GM23248 (cell line): ENCODE results near the gene C3orf85. TPM values are rescaled to one million over a fixed set of nuclear protein-coding genes. Genes with fewer than 3 reads are reported as not detected.
"Not testable (repeated sequence)": the region's sequence is repeated elsewhere in the genome, so short reads cannot be mapped to it uniquely, and the experiment has no call there.

Experiments
- DNase-seq: peaks from one replicate; pipeline ENCODE4 v3.0.0-alpha.2; 2015
- H2AFZ ChIP-seq: fragments of 200-600 bp; sonication (generic); 2 replicates; pipeline ENCODE4 v1.6.1; 2016; ENCODE audit warnings: antibody characterized with exemption
- H3F3A ChIP-seq: fragments of 200-600 bp; sonication (generic); 2 replicates; pipeline ENCODE4 v1.6.1; 2016; ENCODE audit warnings: mild to moderate bottlenecking, antibody characterized with exemption, mixed run types; ENCODE audit not compliant: insufficient read depth
- H3K27ac ChIP-seq: fragments of 200-600 bp; sonication (generic); 2 replicates; pipeline ENCODE4 v1.5.1; 2016; ENCODE audit warnings: mild to moderate bottlenecking
- H3K27me3 ChIP-seq: fragments of 200-600 bp; sonication (generic); replicated peaks from 2 replicates; pipeline ENCODE4 v1.6.1; 2016; ENCODE audit warnings: mild to moderate bottlenecking; ENCODE audit not compliant: insufficient read depth
- H3K36me3 ChIP-seq: fragments of 200-600 bp; sonication (generic); 2 replicates; pipeline ENCODE4 v1.6.1; 2016; ENCODE audit warnings: low read depth, mild to moderate bottlenecking
- H3K4me1 ChIP-seq: fragments of 200-600 bp; sonication (generic); 2 replicates; pipeline ENCODE4 v1.6.1; 2016; ENCODE audit warnings: mild to moderate bottlenecking; ENCODE audit not compliant: insufficient read depth
- H3K4me2 ChIP-seq: fragments of 200-600 bp; sonication (generic); one replicate; pipeline ENCODE4 v1.6.1; 2016; ENCODE audit warnings: mild to moderate bottlenecking; ENCODE audit not compliant: unreplicated experiment
- H3K4me3 ChIP-seq: fragments of 200-600 bp; sonication (generic); 2 replicates; pipeline ENCODE4 v1.5.1; 2016; ENCODE audit warnings: mild to moderate bottlenecking
- H3K79me2 ChIP-seq: fragments of 200-600 bp; sonication (generic); 2 replicates; pipeline ENCODE4 v1.6.1; 2016; ENCODE audit warnings: mild to moderate bottlenecking; ENCODE audit not compliant: insufficient read depth
- H3K9ac ChIP-seq: fragments of 200-600 bp; sonication (generic); 2 replicates; pipeline ENCODE4 v1.6.1; 2016; ENCODE audit warnings: mild to moderate bottlenecking
- H3K9me2 ChIP-seq: fragments of 200-600 bp; sonication (generic); 2 replicates; pipeline ENCODE4 v1.6.1; 2016; ENCODE audit warnings: mixed run types, mild to moderate bottlenecking, moderate library complexity; ENCODE audit not compliant: insufficient read depth
- H3K9me3 ChIP-seq: fragments of 200-600 bp; sonication (generic); one replicate; pipeline ENCODE4 v1.6.1; 2017; ENCODE audit warnings: low read depth
- H4K20me1 ChIP-seq: fragments of 200-600 bp; sonication (generic); 2 replicates; pipeline ENCODE4 v1.6.0; 2016; ENCODE audit not compliant: insufficient read depth
- EZH2 ChIP-seq: fragments of 200-600 bp; sonication (generic); IDR thresholded peaks from 2 replicates; pipeline ENCODE4 v1.6.1; 2018; ENCODE audit warnings: antibody characterized with exemption, mild to moderate bottlenecking; ENCODE audit not compliant: insufficient read depth, poor library complexity, severe bottlenecking
- EZH2phosphoT487 ChIP-seq: fragments of 200-600 bp; sonication (generic); IDR thresholded peaks from 2 replicates; pipeline ENCODE4 v1.6.1; 2018; ENCODE audit warnings: antibody characterized with exemption, moderate library complexity, mild to moderate bottlenecking, low read depth; ENCODE audit not compliant: insufficient read depth
- WGBS, 2 experiments: methylation state at CpG; one replicate each; pipeline ENCODE4 v1.1.6; 2015 to 2017; ENCODE audit warnings: low lambda C conversion rate in 2 of 2, low coverage in 1 of 2; ENCODE audit errors: missing lambda C conversion rate in 2 of 2; 5-methylcytosine and 5-hydroxymethylcytosine counted together
- in situ Hi-C: fragments of 300-500 bp; cut with MboI; formaldehyde crosslinking; loops from 2 replicates; pipeline ENCODE4 v1.15.0; 2020
- polyA plus RNA-seq: library from polyadenylated mRNA; unstranded; fragments of >200 nt; fragmentation: Nextera tagmentation; extraction: Ambion mirVana; gene quantifications from 2 replicates; pipeline ENCODE4 v1.2.1, GENCODE V29; 2016
- total RNA-seq: library from RNA; depleted of rRNA; stranded (reverse); fragments of >200 nt; shearing (Covaris generic); gene quantifications from 2 replicates; pipeline ENCODE4 v1.2.3, GENCODE V29; 2014

The C3orf85 gene
- total and polyA plus RNA-seq, 2 experiments from 2014 or later: not detected

- H3K4me2 ChIP-seq: no peak overlapping the region
- H2AFZ ChIP-seq: no peak overlapping the region
- H3F3A ChIP-seq: no peaks in the 10 kb centered on the region
- H3K9me2 ChIP-seq: no peaks in the 10 kb centered on the region
- TF ChIP-seq EZH2 (no peak), EZH2phosphoT487 (no peak)
- H3K36me3 ChIP-seq: no peaks in the 10 kb centered on the region
- no peaks in the 10 kb centered on the region for H3K79me2 ChIP-seq
- H3K27ac ChIP-seq: no peak overlapping the region
- H3K9ac ChIP-seq: no peak overlapping the region
- no peaks in the 10 kb centered on the region for H3K4me1 ChIP-seq
- in situ Hi-C loops: no loop called here
- DNase-seq: no peak
- no peaks in the 10 kb centered on the region for H4K20me1 ChIP-seq
- no peaks in the 10 kb centered on the region for H3K27me3 ChIP-seq
- H3K4me3 ChIP-seq: no peak overlapping the region
- no peaks in the 10 kb centered on the region for H3K9me3 ChIP-seq
Observed at GRCh38 chr3:109125902-109126301, 10.6 kb upstream of the C3orf85 start.

- DNase-seq: no peak
- in situ Hi-C loops: no loop called here
- H3K4me2 ChIP-seq: no peak overlapping the region
- H3K4me1 ChIP-seq: no peaks in the 10 kb centered on the region
- H3K9ac ChIP-seq: no peak overlapping the region
- no peaks in the 10 kb centered on the region for H3K79me2 ChIP-seq
- H3K9me3 ChIP-seq: no peaks in the 10 kb centered on the region
- H3F3A ChIP-seq: no peaks in the 10 kb centered on the region
- H3K27me3 ChIP-seq: no peaks in the 10 kb centered on the region
- no peak overlapping the region for H3K27ac ChIP-seq
- TF ChIP-seq EZH2phosphoT487 (no peak), EZH2 (no peak)
- no peaks in the 10 kb centered on the region for H3K36me3 ChIP-seq
- 37 to 56% methylated on average over 2 of the region's 2 CpGs for WGBS, 2 experiments
- no peaks in the 10 kb centered on the region for H4K20me1 ChIP-seq
- H2AFZ ChIP-seq: no peak overlapping the region
- H3K4me3 ChIP-seq: no peak overlapping the region
- H3K9me2 ChIP-seq: no peaks in the 10 kb centered on the region
Observed at GRCh38 chr3:109127553-109127952, 9.0 kb upstream of the C3orf85 start.

- Histone ChIP-seq H3K9me2 (no peaks in the 10 kb centered on the region), H2AFZ (no peak overlapping the region), H3K4me1 (no peaks in the 10 kb centered on the region), H3K79me2 (no peaks in the 10 kb centered on the region), H3K4me2 (no peak overlapping the region), H3K27ac (no peak overlapping the region), H3K36me3 (no peaks in the 10 kb centered on the region), H3F3A (no peaks in the 10 kb centered on the region), H3K4me3 (no peak overlapping the region), H3K9me3 (no peaks in the 10 kb centered on the region), H3K27me3 (no peaks in the 10 kb centered on the region), H3K9ac (no peak overlapping the region), H4K20me1 (no peaks in the 10 kb centered on the region)
- no peak for TF ChIP-seq EZH2phosphoT487
- TF ChIP-seq EZH2: no peak
- in situ Hi-C loops: no loop called here
- WGBS, 2 experiments: 2 to 3% methylated on average over 4 of the region's 4 CpGs
- DNase-seq: no peak
Observed at GRCh38 chr3:109131276-109131675, 5.2 kb upstream of the C3orf85 start.

GRCh38 chr3:109132801-109133473 is 3.6 kb upstream of the C3orf85 start:
- Histone ChIP-seq H3K79me2 (no peaks in the 10 kb centered on the region), H3K27ac (no peak overlapping the region), H3K4me1 (no peaks in the 10 kb centered on the region), H3F3A (no peaks in the 10 kb centered on the region), H3K27me3 (no peaks in the 10 kb centered on the region), H3K9me3 (no peaks in the 10 kb centered on the region), H3K4me3 (no peak overlapping the region), H2AFZ (no peak overlapping the region), H4K20me1 (no peaks in the 10 kb centered on the region), H3K9ac (no peak overlapping the region), H3K4me2 (no peak overlapping the region), H3K36me3 (no peaks in the 10 kb centered on the region), H3K9me2 (no peaks in the 10 kb centered on the region)
- peak; percentile 12 for DNase-seq
- in situ Hi-C loops: no loop called here
- TF ChIP-seq EZH2phosphoT487 (no peak), EZH2 (no peak)
- whole genome bisulfite sequencing, 2 experiments: 37 to 39% methylated on average over 5 of the region's 5 CpGs

GRCh38 chr3:109133474-109133816 is 3.1 kb upstream of the C3orf85 start:
- H3K4me3 ChIP-seq, H3F3A ChIP-seq, H3K27me3 ChIP-seq, H2AFZ ChIP-seq, H3K36me3 ChIP-seq, H3K4me2 ChIP-seq, H3K79me2 ChIP-seq, H3K27ac ChIP-seq, H3K9me2 ChIP-seq, H3K9ac ChIP-seq, H3K9me3 ChIP-seq, H3K4me1 ChIP-seq, in situ Hi-C loops, DNase-seq, H4K20me1 ChIP-seq: not testable (repeated sequence)
- WGBS, 2 experiments: 37 to 48% methylated on average over 5 of the region's 5 CpGs
